Measurements from ENCODE around the gene KDELR1. TPM values are rescaled to one million over a fixed set of nuclear protein-coding genes. Genes with fewer than 3 reads are reported as not detected.

The KDELR1 gene
- total and polyA plus RNA-seq, 9 of the 15 experiments (the other 6 are each of a cell fraction or from before 2014, with no cell fraction given) = 6.1 to 165 (median 58.5) TPM

DNA sequence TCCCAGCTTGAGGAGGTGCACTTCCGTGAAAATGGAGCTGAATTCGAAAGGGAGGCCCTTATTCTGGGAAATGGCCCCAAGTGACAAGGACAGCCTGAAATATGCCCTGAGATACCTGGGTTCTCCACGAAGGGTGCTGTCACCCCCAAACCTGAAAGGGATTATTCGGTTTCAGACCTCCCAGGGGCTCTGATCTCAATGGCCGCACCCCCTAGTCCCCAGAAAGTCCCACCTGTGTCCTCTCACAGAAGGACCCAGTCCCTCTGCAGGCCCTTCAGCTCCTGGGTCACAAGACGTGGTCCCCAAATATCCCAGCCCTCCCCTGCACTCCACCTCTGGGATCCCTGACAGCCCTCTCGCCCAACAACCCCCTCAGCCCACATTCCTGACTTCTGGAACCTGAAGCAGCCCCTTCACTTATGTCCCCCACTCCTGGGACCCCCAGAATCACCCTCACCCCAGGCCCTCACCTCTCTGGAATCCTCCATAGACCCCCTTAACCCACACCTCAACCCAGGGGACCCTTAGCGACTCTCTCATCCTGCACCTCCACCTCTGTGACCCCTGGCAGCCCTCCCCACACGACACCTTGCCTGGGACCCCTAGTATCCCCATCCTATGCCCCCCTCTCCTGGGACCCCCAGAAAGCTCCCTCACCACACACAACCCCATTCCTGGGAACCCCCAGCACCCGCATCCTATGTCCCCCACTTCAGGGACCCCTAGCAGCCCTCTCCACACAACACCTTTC, 26.6 kb downstream of the KDELR1 start (continued):
- TF ChIP-seq, protein P1, sequence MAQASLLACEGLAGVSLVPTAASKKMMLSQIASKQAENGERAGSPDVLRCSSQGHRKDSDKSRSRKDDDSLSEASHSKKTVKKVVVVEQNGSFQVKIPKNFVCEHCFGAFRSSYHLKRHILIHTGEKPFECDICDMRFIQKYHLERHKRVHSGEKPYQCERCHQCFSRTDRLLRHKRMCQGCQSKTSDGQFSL (CRISPR knock-in tag; IDR thresholded peaks at IDR 0.05) = no peak
- TF ChIP-seq, protein P1 (tag; IDR thresholded peaks at IDR 0.05) = 0 out of 4 replicates have a peak, but pooled peaks of 1 of the 2 experiments have one; percentile 37
- TF ChIP-seq BRD9 (IDR thresholded peaks at IDR 0.05; ENCODE audit: low read depth, partially characterized antibody) (peak; percentile 37), RFX5 (IDR thresholded peaks at IDR 0.05; ENCODE audit: low read depth, low read length) (no peak), HDGF (IDR thresholded peaks at IDR 0.05) (peak; percentile 57; the same call in 1 of the 2 replicates), ZNF354B (CRISPR knock-in tag; IDR thresholded peaks at IDR 0.05) (no peak), TAF7 (tag; IDR thresholded peaks at IDR 0.05) (no peak), DACH1 (IDR thresholded peaks at IDR 0.05; ENCODE audit: partially characterized antibody) (no peak), IRF2 (CRISPR knock-in tag; IDR thresholded peaks at IDR 0.05) (no peak), PHF8 (IDR thresholded peaks at IDR 0.05; ENCODE audit: borderline replicate concordance, low read length) (0 out of 2 replicates have a peak, but pooled peaks have one; percentile 33)
- TF ChIP-seq, protein P2, sequence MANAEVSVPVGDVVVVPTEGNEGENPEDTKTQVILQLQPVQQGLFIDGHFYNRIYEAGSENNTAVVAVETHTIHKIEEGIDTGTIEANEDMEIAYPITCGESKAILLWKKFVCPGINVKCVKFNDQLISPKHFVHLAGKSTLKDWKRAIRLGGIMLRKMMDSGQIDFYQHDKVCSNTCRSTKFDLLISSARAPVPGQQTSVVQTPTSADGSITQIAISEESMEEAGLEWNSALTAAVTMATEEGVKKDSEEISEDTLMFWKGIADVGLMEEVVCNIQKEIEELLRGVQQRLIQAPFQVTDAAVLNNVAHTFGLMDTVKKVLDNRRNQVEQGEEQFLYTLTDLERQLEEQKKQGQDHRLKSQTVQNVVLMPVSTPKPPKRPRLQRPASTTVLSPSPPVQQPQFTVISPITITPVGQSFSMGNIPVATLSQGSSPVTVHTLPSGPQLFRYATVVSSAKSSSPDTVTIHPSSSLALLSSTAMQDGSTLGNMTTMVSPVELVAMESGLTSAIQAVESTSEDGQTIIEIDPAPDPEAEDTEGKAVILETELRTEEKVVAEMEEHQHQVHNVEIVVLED (CRISPR knock-in tag; IDR thresholded peaks at IDR 0.05) = no peak
- TF ChIP-seq, protein P3, sequence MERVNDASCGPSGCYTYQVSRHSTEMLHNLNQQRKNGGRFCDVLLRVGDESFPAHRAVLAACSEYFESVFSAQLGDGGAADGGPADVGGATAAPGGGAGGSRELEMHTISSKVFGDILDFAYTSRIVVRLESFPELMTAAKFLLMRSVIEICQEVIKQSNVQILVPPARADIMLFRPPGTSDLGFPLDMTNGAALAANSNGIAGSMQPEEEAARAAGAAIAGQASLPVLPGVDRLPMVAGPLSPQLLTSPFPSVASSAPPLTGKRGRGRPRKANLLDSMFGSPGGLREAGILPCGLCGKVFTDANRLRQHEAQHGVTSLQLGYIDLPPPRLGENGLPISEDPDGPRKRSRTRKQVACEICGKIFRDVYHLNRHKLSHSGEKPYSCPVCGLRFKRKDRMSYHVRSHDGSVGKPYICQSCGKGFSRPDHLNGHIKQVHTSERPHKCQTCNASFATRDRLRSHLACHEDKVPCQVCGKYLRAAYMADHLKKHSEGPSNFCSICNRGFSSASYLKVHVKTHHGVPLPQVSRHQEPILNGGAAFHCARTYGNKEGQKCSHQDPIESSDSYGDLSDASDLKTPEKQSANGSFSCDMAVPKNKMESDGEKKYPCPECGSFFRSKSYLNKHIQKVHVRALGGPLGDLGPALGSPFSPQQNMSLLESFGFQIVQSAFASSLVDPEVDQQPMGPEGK (CRISPR knock-in tag; IDR thresholded peaks at IDR 0.05; ENCODE audit: borderline replicate concordance) = no peak
- TF ChIP-seq, protein P4, sequence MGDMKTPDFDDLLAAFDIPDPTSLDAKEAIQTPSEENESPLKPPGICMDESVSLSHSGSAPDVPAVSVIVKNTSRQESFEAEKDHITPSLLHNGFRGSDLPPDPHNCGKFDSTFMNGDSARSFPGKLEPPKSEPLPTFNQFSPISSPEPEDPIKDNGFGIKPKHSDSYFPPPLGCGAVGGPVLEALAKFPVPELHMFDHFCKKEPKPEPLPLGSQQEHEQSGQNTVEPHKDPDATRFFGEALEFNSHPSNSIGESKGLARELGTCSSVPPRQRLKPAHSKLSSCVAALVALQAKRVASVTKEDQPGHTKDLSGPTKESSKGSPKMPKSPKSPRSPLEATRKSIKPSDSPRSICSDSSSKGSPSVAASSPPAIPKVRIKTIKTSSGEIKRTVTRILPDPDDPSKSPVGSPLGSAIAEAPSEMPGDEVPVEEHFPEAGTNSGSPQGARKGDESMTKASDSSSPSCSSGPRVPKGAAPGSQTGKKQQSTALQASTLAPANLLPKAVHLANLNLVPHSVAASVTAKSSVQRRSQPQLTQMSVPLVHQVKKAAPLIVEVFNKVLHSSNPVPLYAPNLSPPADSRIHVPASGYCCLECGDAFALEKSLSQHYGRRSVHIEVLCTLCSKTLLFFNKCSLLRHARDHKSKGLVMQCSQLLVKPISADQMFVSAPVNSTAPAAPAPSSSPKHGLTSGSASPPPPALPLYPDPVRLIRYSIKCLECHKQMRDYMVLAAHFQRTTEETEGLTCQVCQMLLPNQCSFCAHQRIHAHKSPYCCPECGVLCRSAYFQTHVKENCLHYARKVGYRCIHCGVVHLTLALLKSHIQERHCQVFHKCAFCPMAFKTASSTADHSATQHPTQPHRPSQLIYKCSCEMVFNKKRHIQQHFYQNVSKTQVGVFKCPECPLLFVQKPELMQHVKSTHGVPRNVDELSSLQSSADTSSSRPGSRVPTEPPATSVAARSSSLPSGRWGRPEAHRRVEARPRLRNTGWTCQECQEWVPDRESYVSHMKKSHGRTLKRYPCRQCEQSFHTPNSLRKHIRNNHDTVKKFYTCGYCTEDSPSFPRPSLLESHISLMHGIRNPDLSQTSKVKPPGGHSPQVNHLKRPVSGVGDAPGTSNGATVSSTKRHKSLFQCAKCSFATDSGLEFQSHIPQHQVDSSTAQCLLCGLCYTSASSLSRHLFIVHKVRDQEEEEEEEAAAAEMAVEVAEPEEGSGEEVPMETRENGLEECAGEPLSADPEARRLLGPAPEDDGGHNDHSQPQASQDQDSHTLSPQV (IDR thresholded peaks at IDR 0.05) = no peak
- TF ChIP-seq, protein P5, sequence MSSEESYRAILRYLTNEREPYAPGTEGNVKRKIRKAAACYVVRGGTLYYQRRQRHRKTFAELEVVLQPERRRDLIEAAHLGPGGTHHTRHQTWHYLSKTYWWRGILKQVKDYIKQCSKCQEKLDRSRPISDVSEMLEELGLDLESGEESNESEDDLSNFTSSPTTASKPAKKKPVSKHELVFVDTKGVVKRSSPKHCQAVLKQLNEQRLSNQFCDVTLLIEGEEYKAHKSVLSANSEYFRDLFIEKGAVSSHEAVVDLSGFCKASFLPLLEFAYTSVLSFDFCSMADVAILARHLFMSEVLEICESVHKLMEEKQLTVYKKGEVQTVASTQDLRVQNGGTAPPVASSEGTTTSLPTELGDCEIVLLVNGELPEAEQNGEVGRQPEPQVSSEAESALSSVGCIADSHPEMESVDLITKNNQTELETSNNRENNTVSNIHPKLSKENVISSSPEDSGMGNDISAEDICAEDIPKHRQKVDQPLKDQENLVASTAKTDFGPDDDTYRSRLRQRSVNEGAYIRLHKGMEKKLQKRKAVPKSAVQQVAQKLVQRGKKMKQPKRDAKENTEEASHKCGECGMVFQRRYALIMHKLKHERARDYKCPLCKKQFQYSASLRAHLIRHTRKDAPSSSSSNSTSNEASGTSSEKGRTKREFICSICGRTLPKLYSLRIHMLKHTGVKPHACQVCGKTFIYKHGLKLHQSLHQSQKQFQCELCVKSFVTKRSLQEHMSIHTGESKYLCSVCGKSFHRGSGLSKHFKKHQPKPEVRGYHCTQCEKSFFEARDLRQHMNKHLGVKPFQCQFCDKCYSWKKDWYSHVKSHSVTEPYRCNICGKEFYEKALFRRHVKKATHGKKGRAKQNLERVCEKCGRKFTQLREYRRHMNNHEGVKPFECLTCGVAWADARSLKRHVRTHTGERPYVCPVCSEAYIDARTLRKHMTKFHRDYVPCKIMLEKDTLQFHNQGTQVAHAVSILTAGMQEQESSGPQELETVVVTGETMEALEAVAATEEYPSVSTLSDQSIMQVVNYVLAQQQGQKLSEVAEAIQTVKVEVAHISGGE (CRISPR knock-in tag; IDR thresholded peaks at IDR 0.05) = no peak; a peak in 1 of 6 replicates

Data from K562 (cell line).